ENCODE measurements around the gene COL26A1.

Gene COL26A1

DNA sequence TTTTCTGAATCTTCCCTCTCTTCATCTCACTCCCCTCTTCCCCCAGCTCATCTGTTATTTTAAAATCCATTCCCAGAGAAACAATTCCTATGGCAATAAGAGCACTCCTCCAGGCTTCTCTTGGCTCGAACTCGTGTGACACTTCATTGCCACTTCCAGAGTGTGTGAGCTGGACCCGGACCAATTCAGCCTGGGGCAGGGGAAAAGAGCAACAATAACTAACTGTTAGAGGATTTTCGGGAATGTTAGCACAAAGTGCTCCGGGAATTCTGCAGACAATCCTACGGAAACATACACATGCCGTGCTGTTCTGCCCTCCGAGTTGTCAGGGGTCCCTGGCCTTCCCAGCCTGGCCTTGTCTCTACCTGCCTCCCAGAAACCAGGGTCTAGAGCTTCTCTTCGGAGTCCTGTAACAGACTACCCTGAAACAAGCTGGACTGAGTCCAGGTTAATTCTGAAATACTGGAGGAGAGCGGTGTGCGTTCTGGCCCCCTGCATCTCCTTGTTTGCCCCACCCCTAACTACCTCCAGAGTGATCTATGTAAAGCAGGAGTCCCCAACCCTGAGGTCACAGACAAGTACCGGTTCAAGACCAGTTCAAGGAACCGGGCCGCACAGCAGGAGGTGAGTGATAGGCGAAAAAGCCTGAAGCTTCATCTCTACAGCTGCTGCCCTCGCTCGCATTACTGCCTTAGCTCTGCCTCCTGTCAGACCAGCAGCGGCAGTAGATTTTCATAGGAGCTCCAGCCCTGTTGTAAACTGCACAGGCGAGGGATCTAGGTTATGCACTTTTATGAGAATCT is 11.3 kb downstream of the COL26A1 start:
- DNase-seq: no peak

DNA sequence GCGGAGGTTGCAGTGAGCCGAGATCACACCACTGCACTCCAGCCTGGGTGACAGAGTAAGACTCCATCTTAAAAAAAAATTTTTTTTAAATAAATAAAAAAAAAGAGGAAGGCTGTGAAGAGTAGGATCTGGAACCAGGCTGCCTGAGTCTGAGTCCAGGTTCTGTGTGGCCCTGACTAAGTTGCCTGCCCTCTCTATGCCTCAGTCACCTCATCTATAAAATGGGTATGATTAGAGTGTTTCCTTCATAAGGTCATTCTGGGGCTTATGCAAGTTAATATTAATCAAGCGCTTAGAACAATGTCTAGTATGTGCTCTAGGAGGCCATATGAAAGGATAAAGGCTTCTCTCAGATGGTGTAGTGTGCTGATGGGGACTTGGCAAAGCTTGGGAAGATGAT is 12.3 kb downstream of the COL26A1 start:
- no peak for DNase-seq

DNA sequence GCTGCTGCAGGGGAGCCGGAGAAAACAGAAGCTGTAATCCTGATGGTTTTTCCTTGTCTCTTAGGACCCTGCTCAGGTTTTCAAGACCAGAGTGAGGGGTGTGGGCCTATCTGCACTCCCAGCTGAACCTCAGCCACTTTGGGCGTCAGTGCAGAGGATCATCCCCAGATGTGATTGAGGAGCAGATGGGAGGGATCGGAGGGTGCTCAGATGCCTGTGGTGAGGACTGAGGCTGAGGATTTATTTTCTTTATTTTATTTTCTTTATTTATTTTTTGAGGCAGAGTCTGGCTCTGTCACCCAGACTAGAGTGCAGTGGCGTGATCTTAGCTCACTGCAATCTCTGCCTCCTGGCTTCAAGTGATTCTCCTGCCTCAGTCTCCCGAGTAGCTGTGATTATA is 13.9 kb downstream of the COL26A1 start:
- no peak for DNase-seq

DNA sequence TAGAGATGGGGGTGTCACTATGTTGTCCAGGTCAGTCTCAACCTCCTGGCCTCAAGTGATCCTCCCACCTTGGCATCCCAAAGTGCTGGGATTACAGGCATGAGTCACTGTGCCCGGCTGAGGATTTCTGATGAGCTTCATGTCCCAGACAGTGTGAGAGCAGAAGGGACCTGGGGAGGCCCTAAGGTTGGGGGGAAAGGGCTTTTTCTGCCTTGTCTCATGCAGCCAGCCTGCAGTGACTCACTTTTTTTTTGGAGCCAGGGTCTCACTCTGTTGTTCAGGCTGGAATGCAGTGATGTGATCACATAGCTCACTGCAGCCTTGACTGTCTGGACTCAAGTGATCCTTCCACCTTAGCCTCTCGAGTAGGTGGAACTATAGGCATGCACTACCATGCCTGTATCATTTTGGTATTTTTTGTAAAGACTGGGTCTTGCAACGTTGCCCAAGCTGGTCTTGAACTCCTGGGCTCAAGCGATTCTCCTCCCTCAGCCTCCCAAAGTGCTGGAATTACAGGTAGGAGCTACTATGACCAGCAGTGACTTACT is 14.6 kb downstream of the COL26A1 start:
- DNase-seq: no peak

DNA sequence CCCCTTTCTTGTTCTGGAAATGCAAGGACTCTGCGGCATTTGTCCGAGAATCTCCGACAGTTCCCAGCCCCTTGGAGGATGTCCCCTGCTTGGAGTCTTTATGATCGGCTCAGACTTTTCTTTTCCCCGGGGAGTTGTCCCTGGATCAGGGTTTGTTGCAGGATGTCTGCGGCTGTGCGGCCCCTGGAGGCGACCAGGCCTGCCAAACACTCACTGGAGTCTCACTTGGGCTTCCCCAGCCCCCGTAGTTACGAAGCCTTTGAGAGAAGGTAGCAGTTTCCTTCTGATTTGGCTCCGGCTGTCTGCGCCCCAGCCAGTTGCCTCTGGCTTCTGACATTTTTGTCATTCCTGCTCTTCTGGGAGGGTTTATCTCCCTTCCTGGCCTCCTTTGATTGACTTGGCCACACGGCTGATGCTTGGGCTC is 16.1 kb downstream of the COL26A1 start:
- no peak for DNase-seq

DNA sequence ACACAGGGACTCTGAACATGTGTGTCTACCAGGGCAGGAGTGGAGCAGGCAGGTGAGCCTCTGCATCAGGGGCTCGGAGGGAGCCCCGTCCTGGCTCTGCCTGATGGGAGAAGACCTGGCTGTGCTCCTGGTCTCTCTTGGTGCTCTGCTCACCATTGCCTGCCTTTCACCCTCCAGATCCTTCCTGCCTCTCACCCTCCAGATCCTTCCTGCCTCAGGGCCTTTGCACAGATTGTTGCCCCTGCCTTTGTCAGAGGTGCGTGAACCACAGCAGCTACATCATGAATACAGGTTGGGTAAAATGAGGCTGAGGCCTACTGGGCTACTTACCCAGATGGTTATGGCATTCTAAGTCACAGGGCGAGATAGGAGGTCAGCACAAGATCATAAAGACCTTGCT is 16.6 kb downstream of the COL26A1 start:
- no peak for DNase-seq

DNA sequence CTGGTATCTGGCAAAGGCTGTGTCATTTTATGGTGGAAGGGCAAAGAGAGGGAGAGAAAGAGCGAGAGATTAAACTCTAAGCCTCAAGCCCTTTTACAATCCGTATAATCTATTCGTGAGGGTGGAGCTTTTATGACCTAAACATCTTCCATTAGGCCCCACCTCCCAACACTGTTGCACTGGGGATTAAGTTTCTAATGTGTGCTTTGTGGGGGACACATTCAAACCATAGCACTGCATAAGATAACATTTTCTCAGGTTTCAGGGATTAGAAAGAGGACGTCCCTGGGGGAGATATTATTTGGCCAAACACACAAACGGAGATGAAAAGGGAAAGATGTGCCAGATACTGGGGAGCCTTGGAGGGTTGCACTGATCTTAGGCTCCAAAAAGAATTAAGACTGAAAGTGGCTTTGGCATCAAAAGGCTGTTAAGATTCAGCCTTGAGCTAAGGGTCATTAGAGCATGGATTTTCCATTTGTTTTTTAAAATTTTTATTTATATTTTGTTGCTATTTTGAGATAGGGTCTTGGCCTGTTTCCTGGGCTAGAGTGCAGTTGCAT is 19.0 kb downstream of the COL26A1 start:
- no peak for DNase-seq

DNA sequence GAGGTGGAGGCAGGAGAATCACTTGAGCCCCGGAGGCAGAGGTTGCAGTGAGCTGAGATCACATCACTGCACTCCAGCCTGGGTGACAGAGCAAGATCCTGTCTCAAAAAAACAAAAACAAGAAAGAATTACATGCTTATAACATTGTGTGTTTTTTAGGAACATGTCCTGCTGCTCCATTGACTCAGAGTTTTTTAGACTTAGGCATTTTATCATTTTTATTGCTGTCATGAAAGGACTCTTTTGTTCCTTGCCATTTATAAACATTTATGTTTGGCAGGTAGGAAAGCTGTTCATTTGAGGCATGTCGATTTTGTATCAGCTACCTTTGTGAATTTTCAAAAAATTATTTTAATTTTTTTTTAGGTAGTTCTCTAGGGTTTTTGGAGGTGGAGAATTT is 20.3 kb downstream of the COL26A1 start:
- no peak for DNase-seq

DNA sequence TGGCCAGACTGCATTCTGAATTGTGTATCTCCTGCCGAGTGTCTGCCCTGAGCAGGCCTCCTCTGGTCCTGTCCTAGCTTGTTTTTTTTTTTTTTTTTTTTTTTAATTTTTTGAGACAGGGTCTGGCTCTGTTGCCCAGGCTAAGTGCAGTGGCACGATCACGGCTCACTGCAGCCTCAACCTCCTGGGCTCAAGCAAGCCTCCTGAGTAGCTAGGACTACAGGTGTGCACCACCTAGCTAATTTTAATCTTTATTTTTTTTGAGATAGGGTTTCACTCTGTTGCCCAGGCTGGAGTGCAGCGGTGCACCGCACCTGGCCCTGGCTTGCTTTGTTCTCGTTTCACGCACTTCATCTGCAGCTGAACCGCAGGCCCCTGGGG is 23.5 kb downstream of the COL26A1 start:
- DNase-seq: no peak

DNA sequence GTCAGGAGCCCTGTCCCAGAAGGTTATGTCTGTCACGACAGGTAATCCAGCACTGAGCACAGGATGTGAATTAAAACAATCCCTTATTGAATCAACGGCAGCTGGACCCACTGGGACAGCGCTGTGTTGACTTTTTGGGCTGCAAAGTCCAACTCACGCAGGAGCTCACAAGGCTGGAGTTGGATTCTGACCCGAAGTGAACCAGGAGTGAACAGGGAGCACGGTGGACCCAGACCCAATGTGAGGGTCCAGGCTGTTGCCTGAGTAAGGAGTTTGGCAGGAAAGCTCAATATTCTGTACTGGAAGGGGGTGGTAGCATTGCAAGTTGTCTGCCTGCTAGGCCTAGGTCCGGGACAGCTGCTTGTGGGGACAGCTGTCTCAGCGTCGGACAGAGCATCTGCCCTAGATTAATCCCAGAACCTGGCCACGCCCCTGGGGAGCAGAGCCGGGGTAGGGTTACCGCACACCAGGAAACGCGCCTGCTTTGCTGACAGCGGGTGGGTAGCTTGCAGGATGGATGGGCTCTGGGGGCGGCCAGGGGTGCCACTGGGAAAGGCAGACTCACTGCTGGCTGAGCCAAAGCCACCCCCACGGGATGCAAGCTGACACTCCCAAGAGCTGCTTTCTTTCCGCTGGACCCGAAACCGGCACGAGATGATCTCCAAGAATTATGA is 24.0 kb downstream of the COL26A1 start:
- peak; percentile 74 for DNase-seq

DNA sequence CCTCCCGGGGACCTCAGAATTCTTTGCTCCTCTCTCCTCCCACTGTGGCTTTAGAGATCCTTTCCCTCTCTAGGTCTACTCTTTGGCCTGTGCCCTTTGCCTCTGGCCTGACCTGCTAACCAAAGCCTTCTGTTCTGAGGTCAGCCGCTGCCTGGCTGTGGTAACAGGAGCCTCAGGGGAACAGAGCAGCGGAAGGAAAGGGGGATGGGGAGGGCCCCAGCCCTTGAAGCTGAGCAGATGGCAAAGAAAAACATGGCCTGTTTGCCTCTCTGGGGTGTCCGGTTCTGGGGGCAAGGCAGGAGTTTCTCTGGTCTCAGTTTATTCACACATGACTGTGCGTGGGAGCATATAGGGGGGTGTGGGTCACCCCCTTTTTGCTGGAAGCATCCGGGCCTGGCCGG is 28.2 kb downstream of the COL26A1 start:
- peak; percentile 77 for DNase-seq

DNA sequence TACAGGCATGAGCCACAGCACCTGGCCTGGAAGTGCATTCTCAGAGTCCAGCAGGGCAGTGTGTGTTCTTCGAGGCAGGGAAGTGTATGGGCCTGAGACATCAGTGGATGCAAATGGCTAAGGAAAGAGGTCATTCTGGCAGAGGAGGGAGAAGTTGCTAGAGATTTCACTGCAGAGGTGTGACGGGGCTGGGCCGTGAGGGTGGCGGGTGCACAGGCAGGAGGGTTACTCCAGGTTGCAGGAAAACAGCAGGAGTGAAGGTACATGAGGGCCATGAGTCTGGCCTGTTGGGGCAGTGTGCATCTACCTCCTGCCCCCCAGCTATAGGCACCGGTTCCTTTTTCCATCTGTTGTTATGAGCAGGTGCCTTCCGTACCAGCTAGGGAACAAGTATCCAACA is 29.3 kb downstream of the COL26A1 start:
- DNase-seq: no peak

DNA sequence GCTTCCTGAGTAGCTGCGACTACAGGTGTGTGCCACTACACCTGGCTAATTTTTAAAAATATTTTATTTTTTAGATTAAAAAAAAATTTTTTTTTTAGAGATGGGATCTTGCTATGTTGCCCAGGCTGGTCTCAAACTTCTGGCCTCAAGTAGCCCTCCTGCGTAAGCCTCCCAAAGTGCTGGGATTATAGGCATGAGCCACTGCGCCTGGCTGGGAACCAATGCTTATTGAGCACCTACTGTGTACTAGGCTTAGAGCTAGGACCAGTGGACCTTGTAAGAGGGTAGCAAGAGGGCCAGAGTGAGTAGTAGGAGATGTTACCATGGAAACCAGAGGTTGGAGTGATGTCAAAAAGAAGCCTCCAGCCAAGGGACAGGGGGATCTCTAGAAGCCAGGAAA is 31.2 kb downstream of the COL26A1 start:
- DNase-seq: no peak

DNA sequence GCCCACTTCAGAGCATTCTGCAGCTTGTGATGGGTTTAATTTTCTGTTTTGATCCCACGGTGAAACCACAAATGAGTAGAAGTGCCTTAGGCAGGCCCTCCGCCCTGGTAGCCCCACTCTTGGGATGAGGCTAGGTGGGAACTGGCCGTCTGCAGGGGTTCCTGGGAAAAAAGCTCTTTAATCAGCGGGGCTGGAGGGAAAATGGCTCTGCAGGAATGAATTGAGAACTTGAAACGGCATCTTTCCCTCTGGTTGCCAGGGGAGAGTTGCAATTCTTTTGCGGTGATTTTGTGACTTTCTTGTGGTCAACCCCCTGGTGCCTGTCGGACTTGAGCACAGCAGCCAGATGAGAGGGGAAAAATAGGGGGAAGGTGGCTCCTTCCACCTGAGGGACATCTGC is 32.7 kb downstream of the COL26A1 start:
- peak; percentile 30 for DNase-seq

DNA sequence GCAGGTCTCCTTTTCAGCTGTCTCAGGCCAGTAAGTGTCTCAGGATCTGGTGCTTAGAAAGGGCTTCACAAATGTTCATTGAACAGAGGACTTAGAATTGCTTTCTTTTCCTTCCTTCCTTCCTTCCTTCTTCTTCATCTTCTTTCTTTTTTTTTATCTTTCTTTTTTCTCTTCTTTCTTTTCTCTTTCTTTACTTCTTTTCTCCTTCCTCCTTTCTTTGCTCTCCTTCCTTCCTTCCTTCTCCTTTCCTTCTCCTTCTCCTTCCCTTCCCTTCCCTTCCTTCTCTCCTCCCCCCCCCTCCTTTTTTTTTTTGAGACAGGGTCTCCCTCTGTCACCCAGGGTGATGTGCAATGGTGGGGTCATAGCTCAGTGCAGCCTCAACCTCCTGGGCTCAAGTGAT is 34.6 kb downstream of the COL26A1 start:
- no peak for DNase-seq

DNA sequence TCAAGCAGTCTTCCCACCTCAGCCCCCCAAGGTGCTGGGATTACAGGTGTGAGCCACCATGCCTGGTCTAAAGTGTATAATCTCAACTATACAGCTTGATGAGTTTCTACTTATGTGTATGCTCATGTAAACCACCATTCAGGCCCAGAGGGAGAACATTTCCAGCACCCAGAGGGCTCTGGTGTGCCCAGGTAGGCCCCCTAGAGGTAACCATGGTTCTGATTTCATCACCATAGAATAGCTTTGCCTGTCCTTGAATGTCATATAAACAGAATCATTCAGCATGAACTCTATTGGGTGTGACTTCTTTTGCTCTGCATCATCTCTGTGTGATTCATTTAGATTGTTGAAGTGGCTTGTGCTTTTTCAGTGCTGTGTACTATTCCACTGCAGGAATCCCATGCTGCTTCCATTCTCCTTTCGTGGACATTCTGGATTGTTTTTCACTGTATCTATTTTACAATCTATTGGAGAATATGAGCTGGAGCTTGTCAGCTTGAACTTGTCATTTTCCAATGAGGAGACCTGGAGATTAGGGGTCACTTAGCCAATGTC is 35.2 kb downstream of the COL26A1 start:
- DNase-seq: peak; percentile 33

DNA sequence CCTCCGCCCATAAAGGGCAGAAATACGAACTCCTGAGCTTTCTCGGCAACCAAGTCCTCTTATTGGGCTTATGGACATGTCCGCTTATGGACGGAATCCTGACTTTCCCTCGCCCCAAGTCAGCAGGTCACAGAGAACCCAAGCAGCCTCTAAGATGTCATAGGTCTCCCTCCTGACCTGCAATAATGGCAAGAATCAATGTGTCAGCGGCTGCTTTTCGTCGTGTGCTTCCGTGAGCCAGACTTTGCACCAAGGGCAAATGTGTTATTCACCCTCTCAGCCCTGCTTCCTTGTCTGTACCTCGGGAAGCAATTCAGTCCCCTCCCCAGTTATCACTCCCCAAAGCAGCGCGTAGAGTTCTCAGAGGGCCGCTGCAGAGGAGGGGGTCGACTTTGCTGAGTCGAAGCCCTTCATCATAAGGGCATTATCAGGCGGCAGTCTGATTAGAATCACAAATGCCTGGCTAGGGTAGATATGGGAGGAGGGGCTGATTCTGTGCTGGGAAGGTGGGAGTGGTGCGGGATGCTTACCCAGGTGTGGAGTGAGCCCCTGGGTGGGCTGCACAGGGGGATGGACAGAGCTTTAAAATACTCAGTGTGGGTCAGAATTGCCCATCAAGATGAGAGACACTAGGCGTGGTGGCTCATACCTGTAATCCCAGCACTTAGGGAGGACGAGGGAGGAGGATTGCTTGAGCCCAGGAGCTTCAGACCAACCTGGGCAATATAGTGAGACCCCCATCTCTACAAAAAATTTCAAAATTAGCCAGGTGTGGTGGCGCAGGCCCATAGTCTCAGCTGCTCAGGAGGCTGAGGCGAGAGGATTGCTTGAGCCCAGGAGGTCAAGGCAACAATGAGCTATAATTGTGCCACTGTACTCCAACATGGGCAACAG is 36.0 kb downstream of the COL26A1 start:
- DNase-seq: no peak

DNA sequence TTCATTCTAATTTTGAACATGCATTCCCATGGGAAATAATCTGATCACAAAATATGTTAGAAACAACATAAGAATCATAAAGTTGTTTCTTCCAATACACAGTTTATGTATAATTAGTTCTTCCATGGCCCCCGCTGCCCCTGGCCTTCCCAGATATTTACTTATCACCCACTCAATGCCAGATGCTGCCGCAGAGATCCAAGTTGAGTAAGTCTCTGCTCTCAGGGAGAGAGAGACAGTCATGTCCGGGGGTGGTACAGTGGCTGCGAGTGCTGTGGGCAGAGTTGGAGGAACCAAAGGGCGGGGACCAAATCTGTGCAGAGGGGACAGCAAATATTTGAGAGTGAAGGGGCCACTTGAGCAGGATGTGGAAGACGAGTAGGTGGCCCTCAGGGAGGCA is 37.1 kb downstream of the COL26A1 start:
- no peak for DNase-seq

DNA sequence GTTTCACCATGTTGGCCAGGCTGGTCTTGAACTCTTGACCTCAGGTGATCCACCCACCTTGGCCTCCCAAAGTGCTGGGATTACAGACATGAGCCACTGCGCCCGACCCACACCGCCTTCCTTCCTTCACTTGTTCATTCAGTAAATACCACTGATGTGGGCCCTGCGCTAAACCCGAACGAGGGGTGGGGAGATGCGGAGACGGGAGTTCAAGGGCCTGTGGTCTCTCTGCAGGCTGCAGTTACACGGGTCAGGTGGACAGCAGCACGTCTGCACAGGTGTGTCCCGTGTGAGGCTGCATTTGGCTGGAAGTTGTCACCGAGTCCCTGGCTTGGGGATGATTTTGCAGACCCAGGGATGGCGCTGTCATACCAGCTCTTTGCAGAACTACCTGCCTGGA is 38.1 kb downstream of the COL26A1 start:
- DNase-seq: no peak

DNA sequence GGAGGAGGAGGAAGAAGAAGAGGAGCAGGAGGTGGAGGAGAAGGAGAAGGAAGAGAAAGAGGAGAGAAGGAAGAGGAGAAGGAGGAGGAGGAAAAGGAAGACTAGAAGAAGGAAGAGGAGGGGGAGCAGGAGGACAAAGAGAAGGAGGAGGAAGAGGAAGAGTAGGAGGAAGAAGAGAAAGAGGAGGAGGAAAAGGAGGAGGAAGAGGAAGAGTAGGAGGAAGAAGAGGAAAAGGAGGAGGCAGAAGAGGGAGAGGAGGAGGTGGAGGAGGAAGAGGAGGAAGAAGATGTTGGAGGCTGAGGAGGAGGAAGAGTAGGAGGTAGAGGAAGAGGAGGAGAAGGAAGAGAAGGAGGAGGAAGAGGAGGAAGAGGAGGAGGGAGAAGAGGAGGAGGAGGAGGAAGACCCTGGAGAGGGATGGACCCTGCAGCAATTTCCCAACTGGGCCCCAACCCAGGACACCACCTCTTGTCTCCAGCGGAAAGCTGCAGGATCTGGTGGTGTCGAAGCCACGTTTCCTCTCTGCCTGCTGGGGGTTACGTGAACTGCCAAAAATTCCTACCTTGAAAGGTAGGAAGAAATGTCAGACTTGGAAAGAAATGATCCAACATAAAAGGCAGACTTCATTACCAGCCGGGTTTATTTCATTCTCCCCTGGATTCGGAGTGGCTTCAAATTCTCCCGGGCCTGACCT is 38.9 kb downstream of the COL26A1 start:
- no peak for DNase-seq

DNA sequence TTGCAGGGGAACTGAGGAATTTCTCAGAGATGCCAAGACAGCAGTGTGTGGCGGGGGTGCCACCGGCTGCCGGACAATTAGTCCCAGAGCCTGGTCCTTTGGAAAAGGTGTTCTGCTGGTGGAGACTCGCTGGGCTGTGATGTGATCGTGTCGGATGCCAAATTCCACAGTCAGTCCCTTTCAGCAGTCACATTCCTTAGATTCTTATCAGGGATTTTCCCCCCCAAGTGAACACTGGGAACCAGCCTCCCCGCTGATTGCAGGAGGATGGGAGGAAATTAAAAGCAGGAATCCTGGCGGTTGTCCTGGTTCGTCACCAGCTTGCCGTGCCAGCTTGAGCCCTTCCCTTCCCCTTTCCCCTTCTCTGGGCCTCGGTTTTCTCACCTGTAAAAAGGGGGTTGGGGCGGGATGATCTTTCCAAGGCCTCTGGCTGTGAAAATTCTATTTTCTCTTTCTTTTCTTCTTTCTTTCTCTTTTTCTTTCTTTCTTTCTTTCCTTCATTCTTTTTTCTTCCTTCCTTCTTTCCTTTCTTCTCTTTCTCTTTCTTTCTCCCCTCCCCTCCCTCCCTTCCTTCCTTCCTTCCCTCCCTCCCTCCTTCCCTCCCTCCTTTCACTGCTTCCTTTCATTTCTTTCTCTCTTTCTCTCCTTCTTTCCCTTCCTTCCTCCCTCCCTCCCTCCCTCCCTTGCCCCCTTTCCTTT is 39.6 kb downstream of the COL26A1 start:
- DNase-seq: no peak
